GM23338 (cell line): ENCODE results near the gene CNGB1. TPM values are rescaled to one million over a fixed set of nuclear protein-coding genes. Genes with fewer than 3 reads are reported as not detected.

Source experiments
- ATAC-seq: fragments of 200-7000 bp; cut with Tn5 transposase; 3 replicates; pipeline ENCODE4 v1.9.1; 2020
- DNase-seq: peaks from one replicate; pipeline ENCODE4 v3.0.0-alpha.2; 2015; ENCODE audit warnings: low spot score
- H2AFZ ChIP-seq: fragments of 200-600 bp; sonication (generic); 2 replicates; pipeline ENCODE4 v1.8.0; 2016; ENCODE audit warnings: antibody characterized with exemption, mild to moderate bottlenecking, moderate library complexity
- H3F3A ChIP-seq: fragments of 200-600 bp; sonication (generic); replicated peaks from 2 replicates; pipeline ENCODE4 v1.8.0; 2017; ENCODE audit warnings: antibody characterized with exemption, mixed run types, low read depth
- H3K27ac ChIP-seq: fragments of 200-600 bp; sonication (generic); 2 replicates; pipeline ENCODE4 v1.6.1; 2016; ENCODE audit warnings: low read depth
- H3K27me3 ChIP-seq: fragments of 200-600 bp; sonication (generic); 2 replicates; pipeline ENCODE4 v1.8.0; 2016; ENCODE audit warnings: mild to moderate bottlenecking, mixed run types, moderate library complexity; ENCODE audit not compliant: insufficient read depth
- H3K36me3 ChIP-seq: fragments of 200-600 bp; sonication (generic); 2 replicates; pipeline ENCODE4 v1.8.0; 2016; ENCODE audit warnings: mild to moderate bottlenecking; ENCODE audit not compliant: insufficient read depth
- H3K4me1 ChIP-seq: fragments of 200-600 bp; sonication (generic); 2 replicates; pipeline ENCODE4 v1.8.0; 2016; ENCODE audit warnings: mild to moderate bottlenecking, moderate library complexity; ENCODE audit not compliant: insufficient read depth
- H3K4me2 ChIP-seq: fragments of 200-600 bp; sonication (generic); 2 replicates; pipeline ENCODE4 v1.7.1; 2017; ENCODE audit warnings: mixed run types
- H3K4me3 ChIP-seq: fragments of 200-600 bp; sonication (generic); 2 replicates; pipeline ENCODE4 v1.6.1; 2016; ENCODE audit warnings: mixed run types
- H3K79me2 ChIP-seq: fragments of 200-600 bp; sonication (generic); replicated peaks from 2 replicates; pipeline ENCODE4 v1.8.0; 2017; ENCODE audit warnings: mild to moderate bottlenecking; ENCODE audit not compliant: insufficient read depth
- H3K9me2 ChIP-seq: fragments of 200-600 bp; sonication (generic); 2 replicates; pipeline ENCODE4 v1.8.0; 2017; ENCODE audit not compliant: insufficient read depth
- H4K20me1 ChIP-seq: fragments of 200-600 bp; sonication (generic); replicated peaks from 2 replicates; pipeline ENCODE4 v1.8.0; 2017; ENCODE audit warnings: mild to moderate bottlenecking; ENCODE audit not compliant: insufficient read depth
- H3K27ac Mint-ChIP-seq: 2 replicates; pipeline ENCODE4 v1.8.0; 2020; ENCODE audit warnings: inconsistent platforms, mild to moderate bottlenecking, moderate library complexity, mixed read lengths
- H3K27me3 Mint-ChIP-seq: 3 replicates; pipeline ENCODE4 v1.8.0; 2022; ENCODE audit warnings: low read depth, mild to moderate bottlenecking, moderate library complexity, mixed read lengths, inconsistent platforms; ENCODE audit not compliant: insufficient read depth, poor library complexity
- H3K36me3 Mint-ChIP-seq: 3 replicates; pipeline ENCODE4 v1.8.0; 2021; ENCODE audit warnings: low read depth, mild to moderate bottlenecking, inconsistent platforms, moderate library complexity, mixed read lengths
- H3K4me1 Mint-ChIP-seq: 3 replicates; pipeline ENCODE4 v1.8.0; 2020; ENCODE audit warnings: mild to moderate bottlenecking, inconsistent platforms, mixed read lengths
- H3K4me3 Mint-ChIP-seq: 3 replicates; pipeline ENCODE4 v1.8.0; 2021; ENCODE audit warnings: moderate library complexity, mild to moderate bottlenecking, inconsistent platforms, mixed read lengths
- H3K9me3 Mint-ChIP-seq: 3 replicates; pipeline ENCODE4 v1.8.0; 2020; ENCODE audit warnings: moderate library complexity, mild to moderate bottlenecking, inconsistent platforms, mixed read lengths
- CREB1 ChIP-seq: fragments of 250-450 bp; sonication (Bioruptor Pico); IDR thresholded peaks from 2 replicates; pipeline ENCODE4 v1.5.0; 2020; ENCODE audit warnings: low read depth, mild to moderate bottlenecking, moderate library complexity
- EZH2 ChIP-seq: fragments of 200-600 bp; sonication (generic); IDR thresholded peaks from one replicate; pipeline ENCODE4 v1.8.0; 2017; ENCODE audit warnings: antibody characterized with exemption, mild to moderate bottlenecking, low read depth; ENCODE audit not compliant: unreplicated experiment
- EZH2phosphoT487 ChIP-seq: fragments of 200-600 bp; sonication (generic); IDR thresholded peaks from one replicate; pipeline ENCODE4 v1.8.1; 2018; ENCODE audit warnings: antibody characterized with exemption; ENCODE audit not compliant: unreplicated experiment
- JUNB ChIP-seq: IDR thresholded peaks from one replicate; pipeline ENCODE4 v1.6.1; 2016; ENCODE audit warnings: antibody characterized with exemption; ENCODE audit not compliant: unreplicated experiment
- NANOG ChIP-seq: IDR thresholded peaks from 2 replicates; pipeline ENCODE4 v1.6.1; 2016; ENCODE audit warnings: antibody characterized with exemption, borderline replicate concordance
- STAT1 ChIP-seq: IDR thresholded peaks from one replicate; pipeline ENCODE4 v1.6.1; 2016; ENCODE audit warnings: antibody characterized with exemption; ENCODE audit not compliant: unreplicated experiment
- polyA plus RNA-seq: library from polyadenylated mRNA; unstranded; fragments of >200 nt; fragmentation: Nextera tagmentation; extraction: Ambion mirVana; gene quantifications from 2 replicates; pipeline ENCODE4 v1.2.1, GENCODE V29; 2016
- total RNA-seq: library from RNA; depleted of rRNA; stranded (reverse); fragments of >200 nt; shearing (Covaris generic); gene quantifications from 2 replicates; pipeline ENCODE4 v1.2.3, GENCODE V29; 2014
- TF ChIP-seq, protein P1 (sequence below): fragments of 250-450 bp; sonication (Bioruptor Pico); IDR thresholded peaks from 2 replicates; pipeline ENCODE4 v1.5.0; 2020; ENCODE audit warnings: mild to moderate bottlenecking, moderate library complexity
- TF ChIP-seq, protein P2 (sequence below), 2 experiments: fragments of 200-600 bp in 1 of 2; sonication (generic) in 1 of 2; conservative IDR thresholded peaks; 2 replicates each; pipeline versions ENCODE4 v1.5.1 to v1.6.1; 2016 to 2017; ENCODE audit warnings: antibody characterized with exemption in 2 of 2, low read depth in 2 of 2, mild to moderate bottlenecking in 2 of 2, moderate library complexity in 1 of 2
- TF ChIP-seq, protein P3 (sequence below): IDR thresholded peaks from 2 replicates; pipeline ENCODE4 v1.6.1; 2016; ENCODE audit warnings: antibody characterized with exemption

Gene CNGB1
- total and polyA plus RNA-seq, 2 experiments from 2014 or later, result not detected

DNA sequence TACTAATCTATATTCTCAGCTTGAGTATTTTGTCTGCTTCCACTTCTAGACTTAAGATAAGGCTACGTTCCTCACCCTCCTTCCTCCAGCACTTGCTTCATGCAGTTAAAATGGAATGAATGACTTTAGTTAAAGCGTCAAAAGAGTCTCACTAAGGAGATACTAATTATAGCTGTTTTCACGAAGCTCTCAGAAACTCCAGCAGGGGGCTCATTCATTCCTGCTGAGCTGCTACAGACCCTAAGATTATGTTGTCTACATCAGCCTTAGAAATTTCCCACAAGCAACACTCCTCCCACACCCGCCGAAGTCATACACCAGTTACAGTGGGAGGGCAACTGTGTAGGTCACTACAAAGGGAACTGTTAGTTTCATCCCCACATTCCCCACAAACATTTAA lies 111.6 kb downstream of the CNGB1 start:
- peaks cover 6% of the 10 kb centered on the region; the same call in 2 of the 3 replicates for H3K9me3 Mint-ChIP-seq
- no peaks in the 10 kb centered on the region for H3K9me2 ChIP-seq
- no peak overlapping the region for H3K4me2 ChIP-seq
- H3K4me3 Mint-ChIP-seq, result no peak overlapping the region
- H3K4me1 ChIP-seq, result peaks cover 26% of the 10 kb centered on the region
- no peaks in the 10 kb centered on the region for H3K36me3 ChIP-seq
- H4K20me1 ChIP-seq, result no peaks in the 10 kb centered on the region
- DNase-seq, result peak; percentile 77
- H3K4me1 Mint-ChIP-seq, result peaks cover 21% of the 10 kb centered on the region
- H3K27me3 Mint-ChIP-seq, result peaks cover 4% of the 10 kb centered on the region
- H3K27ac Mint-ChIP-seq, result no peak overlapping the region
- H3K27me3 ChIP-seq, result no peaks in the 10 kb centered on the region
- TF ChIP-seq, protein P1, sequence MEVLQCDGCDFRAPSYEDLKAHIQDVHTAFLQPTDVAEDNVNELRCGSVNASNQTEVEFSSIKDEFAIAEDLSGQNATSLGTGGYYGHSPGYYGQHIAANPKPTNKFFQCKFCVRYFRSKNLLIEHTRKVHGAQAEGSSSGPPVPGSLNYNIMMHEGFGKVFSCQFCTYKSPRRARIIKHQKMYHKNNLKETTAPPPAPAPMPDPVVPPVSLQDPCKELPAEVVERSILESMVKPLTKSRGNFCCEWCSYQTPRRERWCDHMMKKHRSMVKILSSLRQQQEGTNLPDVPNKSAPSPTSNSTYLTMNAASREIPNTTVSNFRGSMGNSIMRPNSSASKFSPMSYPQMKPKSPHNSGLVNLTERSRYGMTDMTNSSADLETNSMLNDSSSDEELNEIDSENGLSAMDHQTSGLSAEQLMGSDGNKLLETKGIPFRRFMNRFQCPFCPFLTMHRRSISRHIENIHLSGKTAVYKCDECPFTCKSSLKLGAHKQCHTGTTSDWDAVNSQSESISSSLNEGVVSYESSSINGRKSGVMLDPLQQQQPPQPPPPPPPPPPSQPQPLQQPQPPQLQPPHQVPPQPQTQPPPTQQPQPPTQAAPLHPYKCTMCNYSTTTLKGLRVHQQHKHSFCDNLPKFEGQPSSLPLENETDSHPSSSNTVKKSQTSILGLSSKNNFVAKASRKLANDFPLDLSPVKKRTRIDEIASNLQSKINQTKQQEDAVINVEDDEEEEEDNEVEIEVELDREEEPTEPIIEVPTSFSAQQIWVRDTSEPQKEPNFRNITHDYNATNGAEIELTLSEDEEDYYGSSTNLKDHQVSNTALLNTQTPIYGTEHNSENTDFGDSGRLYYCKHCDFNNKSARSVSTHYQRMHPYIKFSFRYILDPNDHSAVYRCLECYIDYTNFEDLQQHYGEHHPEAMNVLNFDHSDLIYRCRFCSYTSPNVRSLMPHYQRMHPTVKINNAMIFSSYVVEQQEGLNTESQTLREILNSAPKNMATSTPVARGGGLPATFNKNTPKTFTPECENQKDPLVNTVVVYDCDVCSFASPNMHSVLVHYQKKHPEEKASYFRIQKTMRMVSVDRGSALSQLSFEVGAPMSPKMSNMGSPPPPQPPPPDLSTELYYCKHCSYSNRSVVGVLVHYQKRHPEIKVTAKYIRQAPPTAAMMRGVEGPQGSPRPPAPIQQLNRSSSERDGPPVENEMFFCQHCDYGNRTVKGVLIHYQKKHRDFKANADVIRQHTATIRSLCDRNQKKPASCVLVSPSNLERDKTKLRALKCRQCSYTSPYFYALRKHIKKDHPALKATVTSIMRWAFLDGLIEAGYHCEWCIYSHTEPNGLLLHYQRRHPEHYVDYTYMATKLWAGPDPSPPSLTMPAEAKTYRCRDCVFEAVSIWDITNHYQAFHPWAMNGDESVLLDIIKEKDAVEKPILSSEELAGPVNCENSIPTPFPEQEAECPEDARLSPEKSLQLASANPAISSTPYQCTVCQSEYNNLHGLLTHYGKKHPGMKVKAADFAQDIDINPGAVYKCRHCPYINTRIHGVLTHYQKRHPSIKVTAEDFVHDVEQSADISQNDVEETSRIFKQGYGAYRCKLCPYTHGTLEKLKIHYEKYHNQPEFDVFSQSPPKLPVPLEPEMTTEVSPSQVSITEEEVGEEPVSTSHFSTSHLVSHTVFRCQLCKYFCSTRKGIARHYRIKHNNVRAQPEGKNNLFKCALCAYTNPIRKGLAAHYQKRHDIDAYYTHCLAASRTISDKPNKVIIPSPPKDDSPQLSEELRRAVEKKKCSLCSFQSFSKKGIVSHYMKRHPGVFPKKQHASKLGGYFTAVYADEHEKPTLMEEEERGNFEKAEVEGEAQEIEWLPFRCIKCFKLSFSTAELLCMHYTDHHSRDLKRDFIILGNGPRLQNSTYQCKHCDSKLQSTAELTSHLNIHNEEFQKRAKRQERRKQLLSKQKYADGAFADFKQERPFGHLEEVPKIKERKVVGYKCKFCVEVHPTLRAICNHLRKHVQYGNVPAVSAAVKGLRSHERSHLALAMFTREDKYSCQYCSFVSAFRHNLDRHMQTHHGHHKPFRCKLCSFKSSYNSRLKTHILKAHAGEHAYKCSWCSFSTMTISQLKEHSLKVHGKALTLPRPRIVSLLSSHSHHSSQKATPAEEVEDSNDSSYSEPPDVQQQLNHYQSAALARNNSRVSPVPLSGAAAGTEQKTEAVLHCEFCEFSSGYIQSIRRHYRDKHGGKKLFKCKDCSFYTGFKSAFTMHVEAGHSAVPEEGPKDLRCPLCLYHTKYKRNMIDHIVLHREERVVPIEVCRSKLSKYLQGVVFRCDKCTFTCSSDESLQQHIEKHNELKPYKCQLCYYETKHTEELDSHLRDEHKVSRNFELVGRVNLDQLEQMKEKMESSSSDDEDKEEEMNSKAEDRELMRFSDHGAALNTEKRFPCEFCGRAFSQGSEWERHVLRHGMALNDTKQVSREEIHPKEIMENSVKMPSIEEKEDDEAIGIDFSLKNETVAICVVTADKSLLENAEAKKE, result no peak
- TF ChIP-seq, protein P2, sequence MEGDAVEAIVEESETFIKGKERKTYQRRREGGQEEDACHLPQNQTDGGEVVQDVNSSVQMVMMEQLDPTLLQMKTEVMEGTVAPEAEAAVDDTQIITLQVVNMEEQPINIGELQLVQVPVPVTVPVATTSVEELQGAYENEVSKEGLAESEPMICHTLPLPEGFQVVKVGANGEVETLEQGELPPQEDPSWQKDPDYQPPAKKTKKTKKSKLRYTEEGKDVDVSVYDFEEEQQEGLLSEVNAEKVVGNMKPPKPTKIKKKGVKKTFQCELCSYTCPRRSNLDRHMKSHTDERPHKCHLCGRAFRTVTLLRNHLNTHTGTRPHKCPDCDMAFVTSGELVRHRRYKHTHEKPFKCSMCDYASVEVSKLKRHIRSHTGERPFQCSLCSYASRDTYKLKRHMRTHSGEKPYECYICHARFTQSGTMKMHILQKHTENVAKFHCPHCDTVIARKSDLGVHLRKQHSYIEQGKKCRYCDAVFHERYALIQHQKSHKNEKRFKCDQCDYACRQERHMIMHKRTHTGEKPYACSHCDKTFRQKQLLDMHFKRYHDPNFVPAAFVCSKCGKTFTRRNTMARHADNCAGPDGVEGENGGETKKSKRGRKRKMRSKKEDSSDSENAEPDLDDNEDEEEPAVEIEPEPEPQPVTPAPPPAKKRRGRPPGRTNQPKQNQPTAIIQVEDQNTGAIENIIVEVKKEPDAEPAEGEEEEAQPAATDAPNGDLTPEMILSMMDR (conservative IDR thresholded peaks at IDR 0.05; ENCODE audit: low read depth in 2 of 2), result peak; percentile 40 to 53
- H3K4me3 ChIP-seq, result no peak overlapping the region
- peak; percentile 63 for ATAC-seq
- H3K36me3 Mint-ChIP-seq, result no peaks in the 10 kb centered on the region; the same call in 2 of the 3 replicates
- H3F3A ChIP-seq, result no peaks in the 10 kb centered on the region
- no peak overlapping the region for H3K27ac ChIP-seq
- H2AFZ ChIP-seq, result no peak overlapping the region
- no peaks in the 10 kb centered on the region for H3K79me2 ChIP-seq

DNA sequence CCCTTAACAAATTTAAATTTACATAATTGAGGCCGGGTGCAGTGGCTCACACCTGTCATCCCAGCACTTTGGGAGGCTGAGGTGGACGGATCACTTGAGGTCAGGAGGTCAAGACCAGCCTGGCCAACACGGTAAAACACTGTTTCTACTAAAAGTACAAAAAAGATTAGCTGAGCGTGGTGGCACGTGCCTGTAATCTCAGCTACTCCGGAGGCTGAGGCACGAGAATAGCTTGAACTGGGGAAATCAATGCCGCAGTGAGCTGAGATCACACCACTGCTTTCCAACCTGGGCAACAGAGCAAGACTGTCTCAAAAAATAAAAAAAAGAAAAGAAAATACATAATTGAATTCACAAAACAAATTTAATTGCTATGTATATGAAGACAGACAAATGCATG lies 112.3 kb downstream of the CNGB1 start:
- no peaks in the 10 kb centered on the region for H3K9me2 ChIP-seq
- H4K20me1 ChIP-seq, result no peaks in the 10 kb centered on the region
- Mint-ChIP-seq H3K4me3 (no peak overlapping the region), H3K36me3 (no peaks in the 10 kb centered on the region; the same call in 2 of the 3 replicates), H3K27ac (no peak overlapping the region), H3K9me3 (peaks cover 6% of the 10 kb centered on the region; the same call in 2 of the 3 replicates), H3K4me1 (peaks cover 19% of the 10 kb centered on the region), H3K27me3 (peaks cover 4% of the 10 kb centered on the region)
- H3K36me3 ChIP-seq, result no peaks in the 10 kb centered on the region
- H3K27ac ChIP-seq, result no peak overlapping the region
- H3F3A ChIP-seq, result no peaks in the 10 kb centered on the region
- TF ChIP-seq NANOG (no peak), STAT1 (no peak), EZH2 (no peak), JUNB (no peak), EZH2phosphoT487 (no peak), CREB1 (CRISPR knock-in tag) (no peak)
- TF ChIP-seq, protein P3, sequence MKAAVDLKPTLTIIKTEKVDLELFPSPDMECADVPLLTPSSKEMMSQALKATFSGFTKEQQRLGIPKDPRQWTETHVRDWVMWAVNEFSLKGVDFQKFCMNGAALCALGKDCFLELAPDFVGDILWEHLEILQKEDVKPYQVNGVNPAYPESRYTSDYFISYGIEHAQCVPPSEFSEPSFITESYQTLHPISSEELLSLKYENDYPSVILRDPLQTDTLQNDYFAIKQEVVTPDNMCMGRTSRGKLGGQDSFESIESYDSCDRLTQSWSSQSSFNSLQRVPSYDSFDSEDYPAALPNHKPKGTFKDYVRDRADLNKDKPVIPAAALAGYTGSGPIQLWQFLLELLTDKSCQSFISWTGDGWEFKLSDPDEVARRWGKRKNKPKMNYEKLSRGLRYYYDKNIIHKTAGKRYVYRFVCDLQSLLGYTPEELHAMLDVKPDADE, result no peak
- TF ChIP-seq, protein P2 (conservative IDR thresholded peaks at IDR 0.05; ENCODE audit: low read depth in 2 of 2), result no peak
- no peak overlapping the region for H3K4me3 ChIP-seq
- no peak overlapping the region for H3K4me2 ChIP-seq
- no peak overlapping the region for H2AFZ ChIP-seq
- H3K4me1 ChIP-seq, result peaks cover 23% of the 10 kb centered on the region
- no peak for ATAC-seq
- H3K27me3 ChIP-seq, result no peaks in the 10 kb centered on the region
- no peak for DNase-seq
- H3K79me2 ChIP-seq, result no peaks in the 10 kb centered on the region
